Hematopoietic multipotent progenitor cell treated with erythropoietin and hydrocortisone succinate and interleukin-3 and kit ligand, for 17 days (in vitro differentiated cells): Measurements from ENCODE around the gene GBP3.
"Not testable (repeated sequence)": the region's sequence is repeated elsewhere in the genome, so short reads cannot be mapped to it uniquely, and the experiment has no call there.

Experiments
- DNase-seq: peaks from one replicate; pipeline ENCODE4 v3.0.0-alpha.2; 2015; ENCODE audit warnings: low spot score

Gene GBP3

GRCh38 chr1:89022167-89022959 lies at the start of gene GBP3:
TSS of gene GBP3 (minus strand) at chr1:89022866. CDS start at chr1:89020721, 2,145 bp downstream.
- DNase-seq = peak; percentile 29

- DNase-seq = no peak
Measured at GRCh38 chr1:89070509-89070908, 47.8 kb upstream of the GBP3 start.

GRCh38 chr1:89069951-89070350 lies 47.3 kb upstream of the GBP3 start:
- DNase-seq = no peak

GRCh38 chr1:89068291-89068690 lies 45.6 kb upstream of the GBP3 start:
- DNase-seq = no peak

GRCh38 chr1:89065079-89065868 lies 42.6 kb upstream of the GBP3 start, which contains the start of gene GBP1:
TSS of gene GBP1 (minus strand) at chr1:89065208. CDS start at chr1:89063234, 1,974 bp downstream.
- no peak for DNase-seq

GRCh38 chr1:89064632-89065031 lies 42.0 kb upstream of the GBP3 start:
- DNase-seq = no peak

- no peak for DNase-seq
Measured at GRCh38 chr1:89063094-89063493, 40.4 kb upstream of the GBP3 start.

GRCh38 chr1:89060091-89060490 lies 37.4 kb upstream of the GBP3 start:
- no peak for DNase-seq

GRCh38 chr1:89051955-89052312 lies 29.3 kb upstream of the GBP3 start:
- no peak for DNase-seq

GRCh38 chr1:89051300-89051954 lies 28.8 kb upstream of the GBP3 start:
- no peak for DNase-seq

- no peak for DNase-seq
Measured at GRCh38 chr1:89050649-89051033, 28.0 kb upstream of the GBP3 start.

- not testable (repeated sequence) for DNase-seq
Measured at GRCh38 chr1:89049901-89050648, 27.4 kb upstream of the GBP3 start.

- DNase-seq = not testable (repeated sequence)
Measured at GRCh38 chr1:89049187-89049586, 26.5 kb upstream of the GBP3 start.

- DNase-seq = no peak
Measured at GRCh38 chr1:89047734-89048133, 25.1 kb upstream of the GBP3 start.

- DNase-seq = not testable (repeated sequence)
Measured at GRCh38 chr1:89046318-89047183, 23.9 kb upstream of the GBP3 start.

- no peak for DNase-seq
Measured at GRCh38 chr1:89044970-89045721, 22.5 kb upstream of the GBP3 start.

GRCh38 chr1:89043940-89044339 lies 21.3 kb upstream of the GBP3 start:
- no peak for DNase-seq

GRCh38 chr1:89042491-89042890 lies 19.8 kb upstream of the GBP3 start:
- no peak for DNase-seq

GRCh38 chr1:89041721-89042120 lies 19.1 kb upstream of the GBP3 start:
- DNase-seq = no peak

GRCh38 chr1:89041119-89041641 lies 18.5 kb upstream of the GBP3 start:
- no peak for DNase-seq
